Caco-2 (cell line): ENCODE data around the gene MAP3K1. TPM values are rescaled to one million over a fixed set of nuclear protein-coding genes. Genes with fewer than 3 reads are reported as not detected.

ENCODE experiments used
- BruUV-seq: library from RNA; stranded (reverse); fragments of 400-500 nt; replicated peaks from 2 replicates; lab custom pipeline; 2021; lab: Mats Ljungman, UMichigan
- CTCF ChIA-PET: fragments of 300-600 bp; sonication (Branson Sonifier 250); formaldehyde crosslinking; loops from one replicate; lab custom pipeline; 2022; ENCODE audit warnings: antibody characterized with exemption; lab: Charles Lee
- POLR2A ChIA-PET: fragments of 300-600 bp; sonication (Branson Sonifier 250); formaldehyde crosslinking; loops from one replicate; lab custom pipeline; 2022; ENCODE audit warnings: antibody characterized with exemption; lab: Charles Lee
- DNase-seq, 2 experiments: peaks; one replicate each; pipeline versions ENCODE4 v3.0.0 to v3.0.0-alpha.2; 2020 to 2022
- H3K27me3 ChIP-seq: replicated peaks from 2 replicates; pipeline ENCODE4 v1.6.0; 2011; ENCODE audit warnings: low read length; ENCODE audit not compliant: control insufficient read depth, insufficient read depth
- H3K36me3 ChIP-seq: 2 replicates; pipeline ENCODE4 v1.5.1; 2011; ENCODE audit warnings: low read length; ENCODE audit not compliant: control insufficient read depth, insufficient read depth
- H3K4me1 ChIP-seq: fragments of 250-450 bp; sonication (Bioruptor Pico); 2 replicates; pipeline ENCODE4 v1.5.1; 2020; ENCODE audit warnings: mild to moderate bottlenecking
- H3K4me3 ChIP-seq: 2 replicates; pipeline ENCODE4 v1.5.1; 2011; ENCODE audit warnings: low read depth, mild to moderate bottlenecking, control low read depth, low read length
- H3K9me3 ChIP-seq: fragments of 250-450 bp; sonication (Bioruptor Pico); 2 replicates; pipeline ENCODE4 v1.5.1; 2020; ENCODE audit warnings: mild to moderate bottlenecking, moderate library complexity
- H3K27ac Mint-ChIP-seq: one replicate; pipeline ENCODE4 v1.8.0; 2022; ENCODE audit warnings: mixed read lengths; ENCODE audit not compliant: unreplicated experiment
- H3K27me3 Mint-ChIP-seq: one replicate; pipeline ENCODE4 v1.8.0; 2022; ENCODE audit warnings: mixed read lengths; ENCODE audit not compliant: insufficient read depth, unreplicated experiment
- H3K36me3 Mint-ChIP-seq: one replicate; pipeline ENCODE4 v1.8.0; 2022; ENCODE audit warnings: mild to moderate bottlenecking, mixed read lengths; ENCODE audit not compliant: insufficient read depth, unreplicated experiment
- H3K4me1 Mint-ChIP-seq: one replicate; pipeline ENCODE4 v1.8.0; 2022; ENCODE audit warnings: low read depth, mixed read lengths; ENCODE audit not compliant: unreplicated experiment
- H3K4me3 Mint-ChIP-seq: one replicate; pipeline ENCODE4 v1.8.0; 2022; ENCODE audit warnings: mild to moderate bottlenecking, moderate library complexity, mixed read lengths; ENCODE audit not compliant: unreplicated experiment
- H3K9me3 Mint-ChIP-seq: one replicate; pipeline ENCODE4 v1.8.0; 2022; ENCODE audit warnings: mixed read lengths; ENCODE audit not compliant: unreplicated experiment
- intact Hi-C: fragments of 100-400 bp; cut with micrococcal nuclease; formaldehyde crosslinking; loops from one replicate; pipeline ENCODE4 v1.10.0; 2022; ENCODE audit not compliant: unreplicated experiment
- total RNA-seq: library from RNA; stranded (reverse); gene quantifications from 2 replicates; pipeline ENCODE4 v1.2.3, GENCODE V29; 2022
- TF ChIP-seq, protein P1 (sequence below), 2 experiments: fragments of 200-600 bp in 1 of 2; IDR thresholded peaks; 1 replicate in 1 of 2; 2 replicates in 1 of 2; pipeline versions ENCODE4 v1.5.1 to v1.8.0; 2011 to 2022; ENCODE audit warnings: antibody characterized with exemption in 1 of 2, control low read depth in 1 of 2, inconsistent platforms in 1 of 2, low read depth in 1 of 2, low read length in 1 of 2, mild to moderate bottlenecking in 1 of 2, moderate library complexity in 1 of 2; ENCODE audit not compliant: insufficient read depth in 1 of 2, severe bottlenecking in 1 of 2, unreplicated experiment in 1 of 2

The MAP3K1 gene
- total RNA-seq, 1 experiment from 2014 or later: 47.0 TPM

DNA sequence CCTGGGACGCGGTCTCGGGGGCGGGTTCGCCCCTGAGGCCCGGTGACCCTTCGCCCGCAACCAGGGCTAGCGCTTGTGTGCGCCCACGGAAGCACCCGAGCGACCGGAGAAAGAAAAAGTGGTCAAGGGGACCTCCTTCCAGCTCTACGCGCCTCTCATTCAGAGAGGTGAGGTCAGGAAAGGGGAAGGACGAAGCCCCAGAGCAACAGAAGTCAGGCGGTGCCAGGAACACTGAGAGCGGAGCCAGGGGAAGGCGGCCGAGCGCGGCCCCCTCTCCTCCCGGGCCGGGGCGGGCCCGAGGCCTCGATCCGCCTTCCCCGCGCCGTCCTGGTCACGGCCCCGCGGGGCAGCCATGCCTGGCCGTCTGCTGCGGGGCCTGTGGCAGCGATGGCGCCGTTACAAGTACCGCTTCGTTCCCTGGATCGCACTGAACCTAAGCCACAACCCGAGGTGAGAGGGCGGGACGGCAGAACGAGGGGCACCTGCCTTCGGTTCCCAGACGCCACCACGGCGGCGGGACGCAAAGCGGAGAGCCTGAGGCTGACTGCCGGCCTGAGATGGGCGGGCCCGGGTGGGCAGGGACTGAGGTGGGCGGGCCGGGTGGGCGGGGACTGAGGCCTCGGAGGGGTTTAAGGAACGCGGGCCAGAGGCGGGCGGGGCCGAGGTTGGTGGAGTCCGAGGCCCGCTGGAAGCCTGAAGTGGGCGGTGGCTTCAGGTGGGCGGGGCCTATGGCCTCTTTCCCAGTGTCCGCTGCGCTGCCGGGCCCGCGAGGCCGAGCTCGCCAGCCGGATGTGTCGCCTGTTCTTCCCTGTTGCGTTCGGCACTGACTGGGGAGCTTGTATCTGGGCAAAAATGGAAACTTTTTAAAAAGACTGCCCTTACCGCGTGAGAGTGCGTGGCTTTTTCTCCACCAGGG lies 94.2 kb downstream of the MAP3K1 start, which contains the start of gene SETD9:
Gene SETD9 (plus strand): TSS at position 303 of the 916 bp plus-strand sequence. CDS start 50 bp downstream, at position 353.
- Histone ChIP-seq H3K27me3 (no peaks in the 10 kb centered on the region), H3K4me3 (peak within 1 kb of the TSS; percentile 85), H3K4me1 (no peaks in the 10 kb centered on the region), H3K9me3 (no peaks in the 10 kb centered on the region), H3K36me3 (no peaks in the 10 kb centered on the region)
- TF ChIP-seq, protein P1, sequence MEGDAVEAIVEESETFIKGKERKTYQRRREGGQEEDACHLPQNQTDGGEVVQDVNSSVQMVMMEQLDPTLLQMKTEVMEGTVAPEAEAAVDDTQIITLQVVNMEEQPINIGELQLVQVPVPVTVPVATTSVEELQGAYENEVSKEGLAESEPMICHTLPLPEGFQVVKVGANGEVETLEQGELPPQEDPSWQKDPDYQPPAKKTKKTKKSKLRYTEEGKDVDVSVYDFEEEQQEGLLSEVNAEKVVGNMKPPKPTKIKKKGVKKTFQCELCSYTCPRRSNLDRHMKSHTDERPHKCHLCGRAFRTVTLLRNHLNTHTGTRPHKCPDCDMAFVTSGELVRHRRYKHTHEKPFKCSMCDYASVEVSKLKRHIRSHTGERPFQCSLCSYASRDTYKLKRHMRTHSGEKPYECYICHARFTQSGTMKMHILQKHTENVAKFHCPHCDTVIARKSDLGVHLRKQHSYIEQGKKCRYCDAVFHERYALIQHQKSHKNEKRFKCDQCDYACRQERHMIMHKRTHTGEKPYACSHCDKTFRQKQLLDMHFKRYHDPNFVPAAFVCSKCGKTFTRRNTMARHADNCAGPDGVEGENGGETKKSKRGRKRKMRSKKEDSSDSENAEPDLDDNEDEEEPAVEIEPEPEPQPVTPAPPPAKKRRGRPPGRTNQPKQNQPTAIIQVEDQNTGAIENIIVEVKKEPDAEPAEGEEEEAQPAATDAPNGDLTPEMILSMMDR (IDR thresholded peaks at IDR 0.05; ENCODE audit: insufficient read depth in 1 of 2, low read depth in 1 of 2, low read length in 1 of 2, severe bottlenecking in 1 of 2, unreplicated experiment in 1 of 2): no peak
- H3K4me1 Mint-ChIP-seq: no peaks in the 10 kb centered on the region
- H3K27me3 Mint-ChIP-seq: no peaks in the 10 kb centered on the region
- peak; percentile 97 to 99 for DNase-seq
- CTCF ChIA-PET: interaction anchor here (0.9 to 2.6 kb wide), 7 partner anchors 9 to 639 kb away, joined by 3 to 8 read pairs (median 5); no protein-coding TSS in a partner anchor
- peaks cover 7% of the 10 kb centered on the region for H3K36me3 Mint-ChIP-seq
- intact Hi-C loops: loop anchor here (1.0 to 10.0 kb wide), 7 partner anchors 9 to 1555 kb away; partner anchors contain the start of genes MIER3 and PLK2
- POLR2A ChIA-PET: interaction anchor here (0.7 to 2.6 kb wide), 9 partner anchors 9 to 462 kb away, joined by 3 to 22 read pairs (median 4); partner anchors contain the start of gene GPBP1
- no peaks in the 10 kb centered on the region for H3K9me3 Mint-ChIP-seq
- peak within 1 kb of the TSS; percentile 94 for H3K27ac Mint-ChIP-seq
- H3K4me3 Mint-ChIP-seq: peak within 1 kb of the TSS; percentile 96
- no TSS peak for BruUV-seq

- no peaks in the 10 kb centered on the region for H3K9me3 ChIP-seq
- Mint-ChIP-seq H3K36me3 (peaks cover 7% of the 10 kb centered on the region), H3K9me3 (no peaks in the 10 kb centered on the region), H3K4me3 (peak overlapping the region; percentile 96), H3K27me3 (no peaks in the 10 kb centered on the region), H3K4me1 (no peaks in the 10 kb centered on the region), H3K27ac (peak overlapping the region; percentile 94)
- ChIA-PET CTCF (interaction anchor here (0.9 to 2.6 kb wide), 7 partner anchors 8 to 640 kb away, joined by 3 to 8 read pairs (median 5); no protein-coding TSS in a partner anchor), POLR2A (interaction anchor here (0.7 to 2.6 kb wide), 8 partner anchors 8 to 463 kb away, joined by 3 to 22 read pairs (median 4); partner anchors contain the start of gene GPBP1)
- H3K36me3 ChIP-seq: no peaks in the 10 kb centered on the region
- BruUV-seq: TSS peak; percentile 66
- intact Hi-C loops: loop anchor here (1.0 kb wide), 1 partner anchor 8 kb away; no protein-coding TSS in a partner anchor
- peak in 1 of 2 experiments; percentile 54 for DNase-seq
- H3K4me3 ChIP-seq: peak overlapping the region; percentile 71
- TF ChIP-seq, protein P1 (IDR thresholded peaks at IDR 0.05; ENCODE audit: insufficient read depth in 1 of 2, low read depth in 1 of 2, low read length in 1 of 2, severe bottlenecking in 1 of 2, unreplicated experiment in 1 of 2): no peak
- H3K4me1 ChIP-seq: no peaks in the 10 kb centered on the region
- no peaks in the 10 kb centered on the region for H3K27me3 ChIP-seq
These were observed 95.0 kb downstream of the MAP3K1 start for GRCh38 chr5:56910210-56910965.

DNA sequence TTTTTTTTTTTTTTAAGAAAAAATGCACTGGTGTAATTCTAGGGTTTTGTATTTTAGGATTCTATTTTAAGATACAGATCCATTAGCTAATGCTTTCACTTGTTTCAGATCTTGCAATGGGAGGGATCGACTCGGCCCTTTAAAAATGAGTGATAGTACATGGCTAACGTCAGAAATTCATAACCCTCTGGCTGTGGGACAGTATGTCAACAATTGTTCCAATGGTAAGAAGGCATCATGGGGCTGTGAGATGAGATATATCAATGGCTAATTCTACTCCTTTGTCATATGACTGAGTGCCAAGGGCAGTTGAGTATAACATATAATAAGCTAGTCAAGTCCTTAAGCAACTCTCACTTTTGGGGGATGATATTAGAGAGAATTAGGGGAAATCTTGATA lies 98.4 kb downstream of the MAP3K1 start:
- intact Hi-C loops: no loop called here

More for the DNA sequence above, 98.4 kb downstream of the MAP3K1 start:
- no peak for DNase-seq
- TF ChIP-seq, protein P1 (IDR thresholded peaks at IDR 0.05; ENCODE audit: insufficient read depth in 1 of 2, low read depth in 1 of 2, low read length in 1 of 2, severe bottlenecking in 1 of 2, unreplicated experiment in 1 of 2): no peak
- H3K4me1 Mint-ChIP-seq: peaks cover 13% of the 10 kb centered on the region
- no peaks in the 10 kb centered on the region for H3K36me3 ChIP-seq
- POLR2A ChIA-PET: no interaction called here
- H3K4me1 ChIP-seq: peaks cover 13% of the 10 kb centered on the region
- no peaks in the 10 kb centered on the region for H3K9me3 ChIP-seq
- peaks cover 16% of the 10 kb centered on the region for H3K36me3 Mint-ChIP-seq
- no peak overlapping the region for H3K4me3 ChIP-seq
- no peak overlapping the region for H3K27ac Mint-ChIP-seq
- CTCF ChIA-PET: no interaction called here
- no peak overlapping the region for H3K4me3 Mint-ChIP-seq
- no TSS peak for BruUV-seq
- no peaks in the 10 kb centered on the region for H3K27me3 Mint-ChIP-seq
- H3K9me3 Mint-ChIP-seq: no peaks in the 10 kb centered on the region
- H3K27me3 ChIP-seq: no peaks in the 10 kb centered on the region
